ENCODE results near the gene ZNF35.

DNA sequence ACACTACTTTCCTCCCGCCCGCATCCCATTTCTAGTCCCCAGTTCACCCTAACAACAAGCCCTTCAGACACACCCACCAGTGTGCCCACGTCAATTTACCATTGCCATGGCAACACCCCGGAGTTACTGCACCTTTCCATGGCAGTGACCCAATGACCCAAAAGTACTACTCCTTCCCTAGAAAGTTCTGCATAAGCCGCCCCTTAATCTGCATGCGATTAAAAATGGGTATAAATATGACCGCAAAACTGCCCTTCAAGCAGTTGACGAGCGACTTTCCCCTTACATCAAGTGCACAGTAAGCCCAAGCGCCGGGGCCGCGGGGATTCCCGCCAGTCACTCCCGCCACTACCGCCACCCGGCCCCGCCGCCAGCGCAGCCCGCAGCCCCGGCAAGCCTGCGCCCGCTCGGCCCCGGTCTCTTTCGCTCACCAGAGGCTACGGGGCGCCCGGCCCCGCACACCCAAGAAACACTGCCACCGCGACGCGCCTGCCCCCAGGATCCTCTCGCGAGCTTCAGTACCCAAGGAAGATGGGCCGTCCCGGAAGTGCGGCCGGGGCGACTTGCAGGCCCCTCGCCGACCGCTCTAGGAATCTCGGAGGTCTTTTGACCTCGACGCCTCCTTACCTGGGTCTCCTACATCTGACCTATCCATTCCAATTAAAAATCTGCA is 36.7 kb downstream of the ZNF35 start:
- TF ChIP-seq, protein P1, sequence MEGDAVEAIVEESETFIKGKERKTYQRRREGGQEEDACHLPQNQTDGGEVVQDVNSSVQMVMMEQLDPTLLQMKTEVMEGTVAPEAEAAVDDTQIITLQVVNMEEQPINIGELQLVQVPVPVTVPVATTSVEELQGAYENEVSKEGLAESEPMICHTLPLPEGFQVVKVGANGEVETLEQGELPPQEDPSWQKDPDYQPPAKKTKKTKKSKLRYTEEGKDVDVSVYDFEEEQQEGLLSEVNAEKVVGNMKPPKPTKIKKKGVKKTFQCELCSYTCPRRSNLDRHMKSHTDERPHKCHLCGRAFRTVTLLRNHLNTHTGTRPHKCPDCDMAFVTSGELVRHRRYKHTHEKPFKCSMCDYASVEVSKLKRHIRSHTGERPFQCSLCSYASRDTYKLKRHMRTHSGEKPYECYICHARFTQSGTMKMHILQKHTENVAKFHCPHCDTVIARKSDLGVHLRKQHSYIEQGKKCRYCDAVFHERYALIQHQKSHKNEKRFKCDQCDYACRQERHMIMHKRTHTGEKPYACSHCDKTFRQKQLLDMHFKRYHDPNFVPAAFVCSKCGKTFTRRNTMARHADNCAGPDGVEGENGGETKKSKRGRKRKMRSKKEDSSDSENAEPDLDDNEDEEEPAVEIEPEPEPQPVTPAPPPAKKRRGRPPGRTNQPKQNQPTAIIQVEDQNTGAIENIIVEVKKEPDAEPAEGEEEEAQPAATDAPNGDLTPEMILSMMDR (conservative IDR thresholded peaks at IDR 0.05 in 1 of 2, IDR thresholded peaks at IDR 0.05 in 1 of 2; ENCODE audit: low read depth in 1 of 2, low read length in 2 of 2): no peak
- no peak for TF ChIP-seq EZH2 (IDR thresholded peaks at IDR 0.05; ENCODE audit: low read length, missing control alignments)
